ENCODE data around the gene CCDC12.

Gene CCDC12

GRCh38 chr3:46884427-46884826 lies 92.1 kb downstream of the CCDC12 start:
- H3K9me3 ChIP-seq (ENCODE audit: control insufficient read depth, low read depth, low read length), result no peaks in the 10 kb centered on the region
- peaks cover 93% of the 10 kb centered on the region for H3K27me3 ChIP-seq (ENCODE audit: control insufficient read depth, insufficient read depth, low read length)
- H3K36me3 ChIP-seq (ENCODE audit: control insufficient read depth, low read depth, low read length), result no peaks in the 10 kb centered on the region
- no peak overlapping the region for H3K27ac ChIP-seq (ENCODE audit: low read length)
- H3K9ac ChIP-seq (ENCODE audit: low read length), result no peak overlapping the region
- H3K4me1 ChIP-seq (ENCODE audit: control insufficient read depth, low read depth, low read length), result peaks cover 8% of the 10 kb centered on the region
- H3K4me3 ChIP-seq (ENCODE audit: low read length), result no peak overlapping the region

GRCh38 chr3:46883830-46884185 lies 92.7 kb downstream of the CCDC12 start:
- no peak overlapping the region for H3K9ac ChIP-seq (ENCODE audit: low read length)
- peak overlapping the region; percentile 43 for H3K4me3 ChIP-seq (ENCODE audit: low read length)
- H3K9me3 ChIP-seq (ENCODE audit: control insufficient read depth, low read depth, low read length), result no peaks in the 10 kb centered on the region
- H3K27ac ChIP-seq (ENCODE audit: low read length), result no peak overlapping the region
- no peaks in the 10 kb centered on the region for H3K36me3 ChIP-seq (ENCODE audit: control insufficient read depth, low read depth, low read length)
- H3K4me1 ChIP-seq (ENCODE audit: control insufficient read depth, low read depth, low read length), result peaks cover 8% of the 10 kb centered on the region
- H3K27me3 ChIP-seq (ENCODE audit: control insufficient read depth, insufficient read depth, low read length), result peaks cover 93% of the 10 kb centered on the region

GRCh38 chr3:46883054-46883829 lies 93.3 kb downstream of the CCDC12 start:
- no peaks in the 10 kb centered on the region for H3K36me3 ChIP-seq (ENCODE audit: control insufficient read depth, low read depth, low read length)
- H3K9me3 ChIP-seq (ENCODE audit: control insufficient read depth, low read depth, low read length), result no peaks in the 10 kb centered on the region
- H3K4me3 ChIP-seq (ENCODE audit: low read length), result peak overlapping the region; percentile 56
- peaks cover 4% of the 10 kb centered on the region for H3K4me1 ChIP-seq (ENCODE audit: control insufficient read depth, low read depth, low read length)
- no peak overlapping the region for H3K27ac ChIP-seq (ENCODE audit: low read length)
- H3K27me3 ChIP-seq (ENCODE audit: control insufficient read depth, insufficient read depth, low read length), result peaks cover 93% of the 10 kb centered on the region
- H3K9ac ChIP-seq (ENCODE audit: low read length), result no peak overlapping the region

GRCh38 chr3:46882377-46883053 lies 94.0 kb downstream of the CCDC12 start:
- H3K4me3 ChIP-seq (ENCODE audit: low read length), result peak overlapping the region; percentile 56

GRCh38 chr3:46881596-46882376 lies 94.8 kb downstream of the CCDC12 start:
- Histone ChIP-seq H3K4me1 (ENCODE audit: control insufficient read depth, low read depth, low read length) (no peaks in the 10 kb centered on the region), H3K9ac (ENCODE audit: low read length) (no peak overlapping the region), H3K27ac (ENCODE audit: low read length) (no peak overlapping the region), H3K9me3 (ENCODE audit: control insufficient read depth, low read depth, low read length) (no peaks in the 10 kb centered on the region), H3K4me3 (ENCODE audit: low read length) (peak overlapping the region; percentile 56), H3K27me3 (ENCODE audit: control insufficient read depth, insufficient read depth, low read length) (peaks cover 80% of the 10 kb centered on the region), H3K36me3 (ENCODE audit: control insufficient read depth, low read depth, low read length) (no peaks in the 10 kb centered on the region)

More at GRCh38 chr3:46882377-46883053, 94.0 kb downstream of the CCDC12 start:
- Histone ChIP-seq H3K27ac (ENCODE audit: low read length) (no peak overlapping the region), H3K4me1 (ENCODE audit: control insufficient read depth, low read depth, low read length) (no peaks in the 10 kb centered on the region), H3K9ac (ENCODE audit: low read length) (no peak overlapping the region), H3K36me3 (ENCODE audit: control insufficient read depth, low read depth, low read length) (no peaks in the 10 kb centered on the region), H3K27me3 (ENCODE audit: control insufficient read depth, insufficient read depth, low read length) (peaks cover 87% of the 10 kb centered on the region), H3K9me3 (ENCODE audit: control insufficient read depth, low read depth, low read length) (no peaks in the 10 kb centered on the region)

DNA sequence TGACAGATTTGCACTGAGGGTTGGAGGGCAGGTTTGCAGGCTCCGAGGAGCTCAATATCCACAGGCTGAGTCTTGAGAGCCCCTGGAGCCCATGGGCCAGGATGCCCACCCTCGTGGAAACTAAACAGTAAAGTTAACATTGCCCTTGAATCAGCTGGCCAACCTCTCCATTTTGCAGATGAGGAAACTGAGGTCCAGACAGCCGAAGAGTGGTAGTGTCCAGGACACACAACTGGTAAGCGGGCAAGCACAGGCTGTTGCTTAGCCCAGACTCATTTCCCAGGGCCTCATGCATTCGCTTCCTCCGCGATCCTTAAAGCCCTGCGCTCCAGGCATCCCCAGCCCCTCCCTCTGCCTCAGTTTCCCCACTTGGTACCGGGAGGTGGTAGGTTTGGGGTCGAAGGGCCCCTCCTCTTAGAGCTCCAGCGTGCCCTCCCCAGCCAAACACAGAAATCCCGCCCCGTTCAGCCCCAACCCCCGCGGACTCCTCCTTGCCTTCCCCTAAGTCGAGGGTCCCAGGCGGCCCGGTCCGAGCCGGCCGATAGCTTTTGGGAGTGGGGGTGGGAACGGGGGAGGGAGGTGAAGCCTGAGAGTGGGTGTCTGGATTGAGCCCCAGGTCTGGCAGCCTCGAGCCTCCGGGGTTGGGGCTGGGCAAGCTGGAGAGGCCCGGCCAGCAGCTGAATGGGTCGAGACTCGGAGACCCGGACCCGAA lies 95.5 kb downstream of the CCDC12 start:
- Histone ChIP-seq H3K9me3 (ENCODE audit: control insufficient read depth, low read depth, low read length) (no peaks in the 10 kb centered on the region), H3K9ac (ENCODE audit: low read length) (no peak overlapping the region), H3K4me3 (ENCODE audit: low read length) (peak overlapping the region; percentile 52), H3K27me3 (ENCODE audit: control insufficient read depth, insufficient read depth, low read length) (peaks cover 72% of the 10 kb centered on the region), H3K4me1 (ENCODE audit: control insufficient read depth, low read depth, low read length) (no peaks in the 10 kb centered on the region), H3K36me3 (ENCODE audit: control insufficient read depth, low read depth, low read length) (no peaks in the 10 kb centered on the region), H3K27ac (ENCODE audit: low read length) (no peak overlapping the region)

- H3K4me3 ChIP-seq (ENCODE audit: low read length), result no peak overlapping the region
Measured at GRCh38 chr3:46878781-46879436, 97.6 kb downstream of the CCDC12 start.

DNA sequence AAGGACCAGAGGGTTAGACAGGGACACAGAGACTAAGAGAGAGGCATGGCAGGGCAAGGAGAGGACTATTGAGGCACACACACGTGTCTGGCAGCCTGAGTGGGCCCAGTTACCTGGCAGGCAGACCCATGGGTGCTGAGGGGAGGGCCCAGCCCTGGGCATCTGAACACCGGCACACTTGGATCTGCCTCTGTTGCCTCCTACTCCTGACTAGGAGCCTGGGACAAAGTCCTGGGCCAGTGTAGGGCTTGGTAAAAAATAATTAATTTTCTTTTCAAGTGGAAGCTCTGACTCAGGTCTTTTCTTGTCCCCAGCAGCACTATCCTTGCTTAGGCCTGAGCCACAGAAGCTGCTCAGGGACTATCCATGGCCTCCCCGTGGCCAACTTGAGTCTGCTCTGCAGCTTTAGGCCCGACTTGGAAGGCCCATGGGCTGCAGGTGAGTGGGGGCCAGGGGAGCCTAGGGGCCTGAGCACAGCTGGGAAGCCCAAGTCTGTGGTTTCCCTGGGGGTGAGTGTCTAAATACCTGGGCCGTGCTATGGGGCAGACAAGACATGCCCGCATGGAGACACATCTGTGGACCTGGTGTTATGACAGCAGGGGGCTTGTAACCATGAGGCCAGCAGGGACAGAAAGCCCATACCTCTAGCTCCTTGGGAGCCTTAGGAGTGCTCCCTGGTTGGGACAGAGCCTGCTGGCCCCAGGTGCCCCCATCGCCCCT lies 99.0 kb downstream of the CCDC12 start, which contains the start of gene PTH1R:
Gene PTH1R, plus strand, starts transcription at position 316 of the 720 bp plus-strand sequence. CDS start 5,839 bp downstream, outside the sequence.
- Histone ChIP-seq H3K9ac (ENCODE audit: low read length) (no peak within 1 kb of the TSS), H3K27me3 (ENCODE audit: control insufficient read depth, insufficient read depth, low read length) (peaks cover 51% of the 10 kb centered on the region), H3K4me1 (ENCODE audit: control insufficient read depth, low read depth, low read length) (no peaks in the 10 kb centered on the region), H3K9me3 (ENCODE audit: control insufficient read depth, low read depth, low read length) (no peaks in the 10 kb centered on the region), H3K4me3 (ENCODE audit: low read length) (no peak within 1 kb of the TSS), H3K27ac (ENCODE audit: low read length) (no peak within 1 kb of the TSS), H3K36me3 (ENCODE audit: control insufficient read depth, low read depth, low read length) (no peaks in the 10 kb centered on the region)

More at GRCh38 chr3:46878781-46879436, 97.6 kb downstream of the CCDC12 start:
- Histone ChIP-seq H3K9ac (ENCODE audit: low read length) (no peak overlapping the region), H3K36me3 (ENCODE audit: control insufficient read depth, low read depth, low read length) (no peaks in the 10 kb centered on the region), H3K4me1 (ENCODE audit: control insufficient read depth, low read depth, low read length) (no peaks in the 10 kb centered on the region), H3K9me3 (ENCODE audit: control insufficient read depth, low read depth, low read length) (no peaks in the 10 kb centered on the region), H3K27ac (ENCODE audit: low read length) (no peak overlapping the region), H3K27me3 (ENCODE audit: control insufficient read depth, insufficient read depth, low read length) (peaks cover 60% of the 10 kb centered on the region)

- Histone ChIP-seq H3K9me3 (ENCODE audit: control insufficient read depth, low read depth, low read length) (no peaks in the 10 kb centered on the region), H3K27ac (ENCODE audit: low read length) (no peak overlapping the region), H3K4me3 (ENCODE audit: low read length) (no peak overlapping the region), H3K9ac (ENCODE audit: low read length) (no peak overlapping the region), H3K4me1 (ENCODE audit: control insufficient read depth, low read depth, low read length) (no peaks in the 10 kb centered on the region), H3K36me3 (ENCODE audit: control insufficient read depth, low read depth, low read length) (no peaks in the 10 kb centered on the region), H3K27me3 (ENCODE audit: control insufficient read depth, insufficient read depth, low read length) (peaks cover 44% of the 10 kb centered on the region)
Measured at GRCh38 chr3:46876313-46877300, 99.9 kb downstream of the CCDC12 start.

Data from iPS-18a (cell line).